ENCODE measurements around the gene GALNT18. TPM values are rescaled to one million over a fixed set of nuclear protein-coding genes. Genes with fewer than 3 reads are reported as not detected.

GALNT18 gene
- total and polyA plus RNA-seq, 2 of the 4 experiments (the other 2 are of a cell fraction), result 9.5 to 11.3 TPM

DNA sequence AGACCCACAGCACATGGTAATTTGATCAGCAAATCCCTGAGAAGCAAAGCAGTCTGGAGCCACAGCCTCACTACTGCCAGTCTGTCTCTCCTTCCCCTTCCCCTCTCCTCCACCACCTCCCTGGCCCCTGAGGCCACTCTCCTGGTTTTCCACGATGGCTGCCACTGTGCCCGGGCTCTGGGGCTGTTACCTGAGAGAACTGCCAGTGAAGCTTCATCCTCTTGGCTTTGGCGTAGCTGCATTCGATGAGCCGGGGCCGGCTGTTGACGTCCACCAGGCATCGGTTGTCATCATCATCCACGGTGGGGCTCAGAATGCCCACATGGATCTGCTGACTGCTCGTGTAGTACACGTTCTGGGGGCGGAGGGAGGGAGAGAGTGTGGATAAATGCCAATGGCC lies 329.0 kb downstream of the GALNT18 start:
- no peaks in the 10 kb centered on the region for H3K36me3 ChIP-seq (ENCODE audit: control insufficient read depth, insufficient read depth, low read length)
- ATAC-seq (ENCODE audit: low read depth) (no peak), DNase-seq (no peak)
- no peak overlapping the region for H2AK9ac ChIP-seq (replicated peaks; ENCODE audit: low read depth, low read length, poor library complexity)
- dilution Hi-C loops (cut with HindIII; ENCODE audit: low sequenced_read_pairs, unreplicated experiment), result no loop called here
- no peaks in the 10 kb centered on the region for H3K9me3 ChIP-seq (ENCODE audit: control insufficient read depth, insufficient read depth, low read length)
- no peaks in the 10 kb centered on the region for H4K20me1 ChIP-seq (ENCODE audit: insufficient read depth, low read length)
- no peak overlapping the region for H4K5ac ChIP-seq (ENCODE audit: low read depth, low read length)
- no peak overlapping the region for H3K23ac ChIP-seq (ENCODE audit: low read depth, low read length)
- BruUV-seq (replicated peaks), result no TSS peak
- H3K56ac ChIP-seq (ENCODE audit: extremely low read depth, insufficient read depth, low read length), result no peak overlapping the region
- TF ChIP-seq, protein P1, sequence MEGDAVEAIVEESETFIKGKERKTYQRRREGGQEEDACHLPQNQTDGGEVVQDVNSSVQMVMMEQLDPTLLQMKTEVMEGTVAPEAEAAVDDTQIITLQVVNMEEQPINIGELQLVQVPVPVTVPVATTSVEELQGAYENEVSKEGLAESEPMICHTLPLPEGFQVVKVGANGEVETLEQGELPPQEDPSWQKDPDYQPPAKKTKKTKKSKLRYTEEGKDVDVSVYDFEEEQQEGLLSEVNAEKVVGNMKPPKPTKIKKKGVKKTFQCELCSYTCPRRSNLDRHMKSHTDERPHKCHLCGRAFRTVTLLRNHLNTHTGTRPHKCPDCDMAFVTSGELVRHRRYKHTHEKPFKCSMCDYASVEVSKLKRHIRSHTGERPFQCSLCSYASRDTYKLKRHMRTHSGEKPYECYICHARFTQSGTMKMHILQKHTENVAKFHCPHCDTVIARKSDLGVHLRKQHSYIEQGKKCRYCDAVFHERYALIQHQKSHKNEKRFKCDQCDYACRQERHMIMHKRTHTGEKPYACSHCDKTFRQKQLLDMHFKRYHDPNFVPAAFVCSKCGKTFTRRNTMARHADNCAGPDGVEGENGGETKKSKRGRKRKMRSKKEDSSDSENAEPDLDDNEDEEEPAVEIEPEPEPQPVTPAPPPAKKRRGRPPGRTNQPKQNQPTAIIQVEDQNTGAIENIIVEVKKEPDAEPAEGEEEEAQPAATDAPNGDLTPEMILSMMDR (conservative IDR thresholded peaks at IDR 0.05; ENCODE audit: low read depth, low read length), result no peak
- TF ChIP-seq MAZ (IDR thresholded peaks at IDR 0.05; ENCODE audit: borderline replicate concordance, low read depth, low read length) (no peak), POLR2A (IDR thresholded peaks at IDR 0.05; ENCODE audit: low read depth, low read length) (no peak)
- TF ChIP-seq, protein P2, sequence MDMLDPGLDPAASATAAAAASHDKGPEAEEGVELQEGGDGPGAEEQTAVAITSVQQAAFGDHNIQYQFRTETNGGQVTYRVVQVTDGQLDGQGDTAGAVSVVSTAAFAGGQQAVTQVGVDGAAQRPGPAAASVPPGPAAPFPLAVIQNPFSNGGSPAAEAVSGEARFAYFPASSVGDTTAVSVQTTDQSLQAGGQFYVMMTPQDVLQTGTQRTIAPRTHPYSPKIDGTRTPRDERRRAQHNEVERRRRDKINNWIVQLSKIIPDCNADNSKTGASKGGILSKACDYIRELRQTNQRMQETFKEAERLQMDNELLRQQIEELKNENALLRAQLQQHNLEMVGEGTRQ (IDR thresholded peaks at IDR 0.05; ENCODE audit: low read depth, low read length), result no peak
- H3K4me2 ChIP-seq (ENCODE audit: low read depth, low read length), result no peak overlapping the region
- no peak overlapping the region for H2AK5ac ChIP-seq (ENCODE audit: low read depth, low read length)
- peaks cover 24% of the 10 kb centered on the region for H3K27me3 ChIP-seq (ENCODE audit: control insufficient read depth, insufficient read depth, low read length)
- ChIA-PET CTCF (no interaction called here), POLR2A (ENCODE audit: unreplicated experiment) (no interaction called here)
- H3K4ac ChIP-seq (ENCODE audit: low read depth, low read length), result no peak overlapping the region
- no peak overlapping the region for H3K4me3 ChIP-seq (ENCODE audit: insufficient read depth, low read depth, low read length)
- H3K9ac ChIP-seq (ENCODE audit: low read depth, low read length), result no peak overlapping the region
- no peak overlapping the region for H4K91ac ChIP-seq (ENCODE audit: insufficient read depth, low read depth, low read length)
- no peak overlapping the region for H4K8ac ChIP-seq (ENCODE audit: low read depth in 2 of 2, low read length in 2 of 2)
- H2BK5ac ChIP-seq (ENCODE audit: low read depth, low read length, poor library complexity, severe bottlenecking), result no peak overlapping the region
- intact Hi-C loops (cut with micrococcal nuclease), result no loop called here
- H2BK15ac ChIP-seq (ENCODE audit: low read depth, low read length), result no peak overlapping the region
- no peaks in the 10 kb centered on the region for H3K4me1 ChIP-seq (ENCODE audit: control insufficient read depth, insufficient read depth, low read length)
- 88% methylated on average over 8 of the region's 12 CpGs; no CpG with 5 or more reads in 1 of the 2 experiments for WGBS, 2 experiments (ENCODE audit: extremely low coverage in 2 of 2, insufficient read length in 1 of 2)
- no peak overlapping the region for H3K27ac ChIP-seq (ENCODE audit: insufficient read depth, low read length)
- no peak overlapping the region for H3K14ac ChIP-seq (replicated peaks; ENCODE audit: low read depth, low read length)
- no peaks in the 10 kb centered on the region for H3K79me1 ChIP-seq (ENCODE audit: low read depth in 1 of 2, low read length in 2 of 2)
- no peak overlapping the region for H3K18ac ChIP-seq (ENCODE audit: low read depth, low read length)
- H2AFZ ChIP-seq (replicated peaks; ENCODE audit: low read length, poor library complexity), result no peak overlapping the region
- no peaks in the 10 kb centered on the region for H3K9me1 ChIP-seq (ENCODE audit: insufficient read depth, low read length)
- H2BK20ac ChIP-seq (ENCODE audit: low read depth, low read length), result no peak overlapping the region
- in situ Hi-C loops (cut with MboI; ENCODE audit: low sequenced_read_pairs), result no loop called here
- H2BK120ac ChIP-seq (ENCODE audit: low read depth, low read length), result no peak overlapping the region

All from IMR-90 (cell line).